Esophagus muscularis mucosa (tissue), 4 donors: Measurements from ENCODE around the gene MON1B.

Source experiments
- CTCF ChIP-seq, 3 experiments: fragments of 200-600 bp in 2 of 3; fragments of 450-650 bp in 1 of 3; sonication (generic) in 2 of 3; IDR thresholded peaks; one replicate each; pipeline ENCODE4 v1.5.1; 2017 to 2019; ENCODE audit warnings: antibody characterized with exemption in 3 of 3, mild to moderate bottlenecking in 2 of 3, moderate library complexity in 1 of 3
- EP300 ChIP-seq: sonication (generic); formaldehyde crosslinking; IDR thresholded peaks from one replicate; pipeline ENCODE4 v1.6.1; 2017; ENCODE audit warnings: antibody characterized with exemption
- POLR2A ChIP-seq: fragments of 450-650 bp; IDR thresholded peaks from one replicate; pipeline ENCODE4 v1.6.1; 2017; ENCODE audit warnings: antibody characterized with exemption, moderate library complexity, mild to moderate bottlenecking, low read depth

- TF ChIP-seq CTCF (IDR thresholded peaks at IDR 0.05) = no peak
- TF ChIP-seq POLR2A = no peak
- no peak for TF ChIP-seq EP300
Observed at GRCh38 chr16:77220427-77220826, 29.4 kb downstream of the MON1B start.
